Smooth muscle cell of the brain vasculature (primary cell): ENCODE results near the gene CLEC19A.

Source experiments
- DNase-seq: peaks from one replicate; pipeline ENCODE4 v3.0.0-alpha.2; 2012; ENCODE audit warnings: low read depth, low spot score

Gene CLEC19A

DNA sequence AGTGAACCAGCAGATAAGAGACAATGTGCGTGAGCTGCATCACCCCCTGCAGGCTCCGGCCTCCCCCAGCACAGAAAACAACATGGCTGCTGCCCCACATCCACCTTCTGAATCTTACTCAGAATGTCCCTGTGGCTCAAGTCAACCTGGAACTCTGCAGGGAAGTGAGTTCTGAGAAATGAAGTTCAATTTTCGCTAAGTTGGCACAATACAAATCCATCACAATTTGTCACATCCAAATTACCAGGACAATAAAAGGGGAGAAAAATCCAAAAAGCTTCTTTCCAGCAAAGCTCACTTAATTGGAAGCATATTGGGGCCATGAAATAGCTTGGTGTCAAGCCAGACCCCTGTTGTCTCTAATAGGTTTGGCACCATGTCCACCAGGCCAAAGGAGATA is 38.1 kb downstream of the CLEC19A start:
- DNase-seq: no peak

DNA sequence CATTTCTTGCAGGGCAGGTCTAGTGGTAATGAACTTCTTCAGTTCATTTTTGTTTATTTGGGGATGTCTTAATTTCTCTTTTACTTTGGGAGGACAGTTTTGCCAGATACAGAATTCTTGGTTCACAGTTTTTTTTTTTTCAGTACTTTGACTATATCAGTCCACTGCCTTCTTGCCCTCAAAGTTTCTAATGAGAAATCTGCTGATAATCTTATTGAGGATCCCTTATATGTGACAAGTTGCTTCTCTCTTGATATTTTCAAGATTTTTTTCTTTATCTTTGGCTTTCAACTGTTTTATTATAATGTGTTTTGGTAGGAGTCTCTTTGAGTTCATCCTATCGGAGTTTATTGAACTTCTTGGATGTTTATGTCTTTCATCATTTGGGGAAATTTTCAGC is 42.8 kb downstream of the CLEC19A start:
- DNase-seq: no peak

DNA sequence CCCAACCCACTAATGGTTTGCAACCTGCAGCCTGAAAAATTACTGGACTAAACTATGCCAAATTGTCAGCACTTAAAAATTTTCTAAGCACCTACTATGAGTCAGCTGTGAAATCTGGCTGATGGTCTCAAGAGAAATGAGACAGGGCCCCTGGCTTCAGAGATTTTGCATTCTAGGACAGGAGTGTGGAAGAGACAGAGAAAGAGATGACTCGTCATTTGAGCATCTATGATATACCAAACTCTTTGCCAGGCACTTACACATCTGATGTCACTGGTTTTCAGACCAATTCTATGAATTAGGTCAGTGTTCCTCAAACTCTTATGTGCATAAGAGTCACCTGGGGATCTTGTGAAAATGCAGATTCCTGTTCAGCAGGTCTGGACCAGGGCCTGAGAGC is 44.4 kb downstream of the CLEC19A start:
- no peak for DNase-seq

DNA sequence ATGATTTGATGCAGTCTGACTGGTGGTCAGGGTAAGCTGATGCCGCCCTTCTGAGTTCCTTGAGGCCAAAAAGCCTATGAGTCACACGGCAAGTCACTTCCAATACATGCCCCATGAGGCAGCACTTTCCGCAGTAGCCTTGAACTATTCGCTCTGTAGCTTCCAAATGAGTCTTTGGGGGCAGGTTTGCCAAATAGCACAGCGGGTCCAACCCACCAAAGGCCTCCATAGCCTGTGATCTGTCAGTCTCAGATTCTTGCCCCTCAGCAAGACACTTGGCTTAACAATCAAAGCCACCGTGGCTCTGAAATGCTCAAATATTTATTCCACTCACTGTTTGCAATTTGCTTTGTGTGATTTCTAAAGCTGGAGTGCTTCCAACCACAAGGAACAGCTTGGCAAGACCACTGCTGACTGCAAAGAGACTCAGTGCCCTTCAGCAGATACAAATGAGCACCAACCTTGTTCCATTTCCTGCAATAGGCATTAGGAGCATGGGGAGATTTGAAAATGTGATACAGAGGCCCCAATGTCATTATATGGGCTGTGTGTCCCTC is 45.4 kb downstream of the CLEC19A start:
- no peak for DNase-seq

DNA sequence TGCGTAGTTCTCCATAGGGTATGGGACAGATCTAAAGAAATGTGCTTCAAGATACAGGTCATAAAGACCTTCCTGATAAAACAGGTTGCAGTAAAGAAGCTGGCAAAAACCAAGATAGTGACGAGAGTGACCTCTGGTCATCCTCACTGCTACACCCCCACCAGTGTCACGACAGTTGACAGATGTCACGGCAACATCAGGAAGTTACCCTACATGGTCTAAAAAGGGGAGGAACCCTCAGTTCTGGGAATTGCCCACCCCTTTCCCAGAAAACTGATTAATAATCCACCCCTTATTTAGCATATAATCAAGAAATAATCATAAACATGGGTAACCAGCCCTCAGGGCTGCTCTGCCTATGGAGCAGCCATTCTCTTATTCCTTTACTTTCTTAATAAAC is 46.3 kb downstream of the CLEC19A start:
- no peak for DNase-seq

DNA sequence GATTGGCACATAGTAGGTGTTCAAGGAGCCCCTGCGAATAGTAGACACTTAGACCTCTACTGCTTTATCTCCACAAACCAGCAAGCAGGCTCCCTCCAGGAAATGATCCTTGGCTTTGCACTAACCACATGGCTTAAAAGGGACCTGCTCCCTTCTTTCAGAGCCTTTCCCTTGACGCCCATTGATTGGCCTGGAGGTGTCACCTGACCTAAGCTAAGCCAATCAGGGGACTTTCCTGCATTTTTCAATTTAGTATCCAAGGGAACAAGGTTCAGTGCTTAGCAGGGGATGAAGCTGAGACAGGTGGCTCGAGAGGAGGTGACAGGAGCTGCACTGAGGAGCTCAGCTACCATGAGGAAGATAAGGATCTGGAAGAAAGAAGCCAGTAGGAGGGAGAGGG is 52.8 kb downstream of the CLEC19A start:
- DNase-seq: no peak

DNA sequence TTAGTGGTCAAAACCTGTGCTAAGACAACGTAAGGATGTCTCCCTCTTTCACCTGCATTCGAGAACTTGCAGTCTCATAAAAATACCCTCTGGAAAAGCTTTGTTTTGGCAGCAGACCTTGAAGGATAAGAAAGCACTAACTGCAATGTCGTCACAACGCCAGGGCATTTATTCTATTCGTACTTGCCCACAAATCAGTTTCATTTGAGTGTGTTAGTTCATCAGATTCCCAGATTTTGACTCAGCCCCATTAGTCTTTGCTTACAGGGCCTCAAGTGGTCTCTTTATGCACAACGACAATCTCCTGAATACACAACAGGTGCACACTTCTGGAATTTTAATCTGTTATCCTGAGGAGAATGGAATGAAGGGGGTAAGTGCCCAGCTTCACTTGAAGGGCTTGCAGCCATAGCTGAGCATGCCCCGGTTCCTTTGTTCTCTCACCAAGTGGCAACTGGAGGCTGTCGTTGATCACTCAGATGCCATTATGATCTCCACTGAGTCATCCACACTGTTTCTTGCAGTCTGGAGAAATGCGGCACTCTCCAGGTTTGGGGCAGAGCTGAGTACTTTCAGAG is 58.8 kb downstream of the CLEC19A start:
- DNase-seq: no peak

DNA sequence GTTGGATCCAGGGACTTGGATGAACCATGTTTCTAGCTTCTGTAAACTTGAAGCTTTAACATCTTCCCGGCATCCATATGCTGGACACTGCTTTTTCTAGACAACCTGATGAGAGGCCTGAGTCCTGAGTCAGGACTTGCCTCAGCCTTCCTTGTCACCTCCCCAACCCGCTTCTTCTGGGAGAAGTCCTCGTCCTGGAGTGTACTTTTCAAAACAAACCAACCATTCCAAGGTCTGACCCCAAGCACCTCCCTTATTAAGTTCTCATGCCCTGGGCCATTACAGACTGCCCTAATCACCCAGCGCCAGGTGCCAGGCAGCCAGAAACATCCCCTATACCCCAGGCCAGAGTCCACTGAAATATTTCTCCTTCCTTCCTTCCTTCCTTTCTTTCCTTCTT is 59.4 kb downstream of the CLEC19A start:
- no peak for DNase-seq

DNA sequence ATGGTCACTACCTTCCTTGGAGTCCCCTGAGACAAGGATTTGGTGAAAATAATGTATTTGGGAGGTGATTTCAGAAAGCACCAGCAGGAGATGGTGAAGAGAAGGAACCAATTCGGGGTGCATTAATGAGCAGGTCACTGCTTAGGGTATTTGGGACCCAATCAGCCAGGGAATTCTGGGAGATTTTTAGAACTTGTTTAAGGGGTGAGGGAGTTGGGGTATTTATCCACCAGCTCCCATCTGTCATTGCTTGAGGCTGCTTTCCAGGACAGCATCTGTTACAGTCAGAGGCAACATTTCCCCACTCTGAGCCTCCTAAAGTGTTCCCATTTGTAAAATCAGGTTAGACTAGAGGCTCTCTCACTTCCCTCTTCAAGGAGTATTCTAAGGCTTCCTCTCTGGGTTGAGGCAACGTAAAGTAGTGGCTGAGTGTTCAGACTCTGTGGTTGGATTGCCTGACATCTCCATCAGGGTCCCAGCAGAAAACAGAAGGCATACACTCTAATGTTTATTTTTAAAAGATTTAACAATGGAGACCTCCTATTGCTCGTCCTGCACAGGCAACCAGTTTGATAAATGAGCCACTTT is 60.9 kb downstream of the CLEC19A start:
- no peak for DNase-seq

DNA sequence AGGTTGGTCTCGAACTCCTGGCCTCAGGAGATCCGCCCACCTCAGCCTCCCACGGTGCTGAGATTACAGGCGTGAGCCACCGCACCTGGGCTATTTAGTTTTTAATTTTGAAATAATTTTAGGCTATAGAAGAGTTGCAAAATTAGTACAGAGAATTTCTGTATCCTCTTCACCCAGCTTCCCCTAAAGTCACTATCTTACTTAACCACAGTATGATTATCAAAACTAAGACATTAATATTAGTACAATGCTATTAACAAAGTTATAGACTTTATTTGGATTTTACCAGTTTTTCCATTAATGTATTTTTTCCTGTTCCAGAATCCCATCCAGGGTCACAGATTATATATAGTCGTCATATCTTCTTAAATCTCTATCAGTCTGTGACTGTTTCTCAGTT is 62.6 kb downstream of the CLEC19A start:
- DNase-seq: no peak

DNA sequence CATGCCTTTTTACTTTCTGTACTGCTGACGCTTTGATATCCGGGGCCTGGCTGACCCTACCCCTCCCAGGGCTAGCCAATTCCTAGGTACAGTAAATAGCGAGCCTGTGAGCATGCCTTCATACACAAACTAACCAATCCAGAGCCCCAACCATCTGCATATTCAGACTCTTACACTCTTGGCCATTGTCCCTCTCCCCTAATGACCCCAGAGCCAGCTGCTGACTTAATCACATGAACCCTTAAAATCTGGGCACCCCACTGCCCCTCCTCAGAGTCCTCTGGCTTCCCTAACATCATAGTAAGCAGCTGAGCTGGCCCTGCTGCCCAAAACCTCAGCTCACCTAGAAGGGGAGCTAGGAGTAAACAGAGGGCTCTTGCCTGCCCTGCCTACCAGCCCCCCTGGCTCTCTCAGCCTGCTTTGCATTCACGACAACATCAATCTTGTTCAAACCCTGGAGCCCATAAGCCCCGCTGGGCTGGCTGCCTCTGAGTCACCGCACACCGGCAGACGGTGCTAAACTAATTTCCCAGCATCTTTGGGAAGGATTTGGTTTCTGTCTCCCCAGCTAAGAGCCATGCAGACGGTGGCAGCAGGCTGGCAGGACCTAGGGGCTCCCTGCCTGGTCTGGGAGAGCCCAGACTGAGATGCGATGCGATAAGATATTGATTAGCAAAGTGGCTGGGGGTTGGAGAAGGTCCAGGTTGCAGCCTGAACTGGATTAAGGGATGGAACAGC is 63.2 kb downstream of the CLEC19A start:
- no peak for DNase-seq

DNA sequence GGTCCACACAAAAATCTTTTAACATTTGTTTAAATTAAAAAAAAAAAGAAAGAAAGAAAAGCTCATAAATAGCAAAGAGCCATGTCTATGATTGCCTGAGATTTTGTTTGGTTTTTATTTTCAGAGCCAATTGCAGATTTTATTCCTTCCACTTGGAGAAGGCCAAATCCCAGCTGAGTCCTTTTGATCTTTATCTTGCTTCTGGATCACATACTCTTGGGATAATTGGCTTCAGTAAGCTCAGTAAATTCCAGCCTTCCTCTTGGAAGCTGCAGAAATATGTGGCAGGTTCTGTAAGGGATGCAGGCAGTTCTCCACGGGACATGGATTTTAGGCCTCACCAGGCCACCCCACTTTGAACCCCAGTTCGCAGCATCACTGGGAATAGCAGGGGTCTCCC is 68.8 kb downstream of the CLEC19A start:
- DNase-seq: no peak

DNA sequence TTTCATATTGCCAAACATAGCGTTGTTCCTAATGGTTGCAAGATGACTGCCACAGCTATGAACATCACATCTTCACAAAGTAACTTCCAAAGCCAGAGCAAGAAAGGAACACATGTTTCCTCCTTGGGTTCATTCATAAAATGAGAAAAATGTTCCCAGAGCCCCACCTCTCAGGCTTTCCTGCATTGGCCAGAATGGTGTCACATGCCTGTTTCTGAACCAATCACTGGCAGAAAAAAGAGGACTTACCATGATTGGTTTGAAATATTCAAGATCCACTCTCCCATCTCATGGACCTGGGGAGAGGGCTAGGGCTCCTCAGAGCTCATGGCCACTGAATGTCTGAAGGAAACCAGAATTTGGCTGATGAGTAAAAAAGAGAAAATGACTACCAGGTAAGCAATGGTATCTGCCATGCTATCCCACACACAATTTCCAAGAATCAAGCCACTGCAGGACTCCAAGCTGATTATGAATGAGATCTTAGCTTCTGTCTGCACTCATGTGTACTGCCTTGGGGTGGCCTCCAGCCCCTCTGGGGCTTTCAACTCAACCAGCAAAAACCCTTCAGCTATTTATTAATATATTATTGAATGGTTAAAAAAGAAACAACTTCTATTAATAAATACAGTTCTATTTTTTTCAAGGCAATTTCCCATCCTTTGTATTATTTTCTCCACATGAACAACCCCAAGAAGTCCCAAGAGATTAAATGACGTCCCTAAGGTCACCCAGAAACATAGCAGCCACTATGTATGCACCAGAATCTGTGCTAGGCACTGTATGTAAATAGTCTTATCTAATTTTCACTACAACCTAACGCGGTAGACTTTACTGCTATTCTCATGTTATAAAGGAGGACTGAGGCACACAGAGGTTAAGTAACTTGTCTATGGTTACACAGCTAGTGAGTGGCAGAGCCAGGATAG is 70.8 kb downstream of the CLEC19A start:
- no peak for DNase-seq

DNA sequence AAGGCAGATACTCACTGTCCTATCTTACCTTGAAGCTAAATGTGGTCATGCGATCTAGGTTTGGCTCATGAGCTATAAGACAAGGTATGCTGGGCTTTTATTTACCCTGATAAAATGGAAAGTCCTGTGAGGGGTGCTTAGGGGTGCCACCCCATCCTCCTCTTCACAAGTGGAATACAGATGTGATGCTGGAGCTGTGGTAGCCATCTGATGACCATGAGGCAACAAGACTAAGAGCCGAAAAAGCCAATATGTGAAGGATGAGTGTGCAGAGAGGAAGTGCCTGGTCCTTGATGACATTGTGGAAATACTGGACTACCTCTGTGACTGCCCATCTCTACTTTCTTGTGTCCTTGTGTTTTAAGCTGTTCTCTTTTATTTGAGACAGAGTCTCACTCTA is 74.0 kb downstream of the CLEC19A start:
- no peak for DNase-seq
